GM19372 (cell line): ENCODE measurements around the gene MALT1.
"Not testable (repeated sequence)": the region's sequence is repeated elsewhere in the genome, so short reads cannot be mapped to it uniquely, and the experiment has no call there.

Experiments used
- ATAC-seq: cut with Tn5 transposase; IDR thresholded peaks from one replicate; pipeline ENCODE4 v1.9.1; 2021; ENCODE audit warnings: mild to moderate bottlenecking, low read depth, moderate library complexity; ENCODE audit not compliant: unreplicated experiment

MALT1 gene

DNA sequence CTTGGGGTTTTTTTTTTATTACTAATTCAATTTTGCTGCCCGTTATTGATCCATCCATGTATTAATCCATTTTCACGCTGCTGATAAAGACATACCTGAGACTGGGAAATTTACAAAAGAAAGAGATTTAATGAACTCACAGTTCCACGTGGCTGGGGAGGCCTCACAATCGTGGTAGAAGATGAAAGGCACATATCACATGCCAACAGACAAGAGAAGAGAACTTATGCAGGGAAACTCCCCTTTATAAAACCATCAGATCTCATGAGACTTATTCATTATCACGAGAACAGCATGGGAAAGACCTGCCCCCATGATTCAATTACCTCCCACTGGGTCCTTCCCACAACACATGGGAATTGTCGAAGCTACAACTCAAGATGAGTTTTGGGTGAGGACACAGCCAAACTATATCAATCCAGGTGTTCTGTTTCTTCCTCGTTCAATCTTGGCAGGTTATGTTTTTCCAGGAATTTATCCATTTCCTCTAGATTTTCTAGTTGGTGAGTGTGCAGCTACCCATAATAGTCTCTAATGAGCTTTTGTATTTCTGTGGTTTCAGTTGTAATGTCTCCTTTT is 18.0 kb upstream of the MALT1 start:
- ATAC-seq, result not testable (repeated sequence)

GRCh38 chr18:58653814-58654509 is 17.3 kb upstream of the MALT1 start:
- ATAC-seq, result no peak

DNA sequence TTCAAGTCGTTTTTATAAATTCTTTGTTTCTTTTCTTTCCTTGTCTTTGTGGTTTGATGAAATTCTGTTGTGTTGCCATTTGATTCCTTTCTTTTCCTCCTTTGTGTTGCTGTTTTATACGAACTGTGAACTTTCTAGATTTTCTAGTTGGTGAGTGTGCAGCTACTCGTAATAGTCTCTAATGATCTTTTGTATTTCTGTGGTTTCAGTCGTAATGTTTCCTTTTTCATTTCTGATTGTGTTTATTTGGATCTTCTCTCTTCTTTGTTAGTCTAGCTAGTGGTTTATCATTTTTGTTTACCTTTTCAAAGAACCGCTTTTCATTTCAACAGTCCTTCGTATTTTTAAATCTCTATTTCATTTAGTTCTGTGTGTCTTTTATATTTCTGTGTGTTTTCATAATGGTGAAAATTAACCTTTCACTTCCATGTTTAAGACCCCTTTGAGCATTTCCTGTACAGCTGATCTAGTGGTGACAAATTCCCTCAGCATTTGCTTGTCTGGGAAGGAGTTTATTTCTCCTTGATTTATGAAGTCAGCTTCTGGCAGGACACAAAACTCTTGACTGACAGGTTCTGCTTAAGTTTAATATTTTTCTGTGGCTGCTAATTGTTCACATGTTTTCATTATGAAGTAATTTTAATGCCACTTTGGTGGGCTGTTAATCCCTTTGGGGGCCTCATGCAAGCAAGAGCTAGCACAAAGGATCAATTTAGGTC is 16.2 kb upstream of the MALT1 start:
- ATAC-seq, result no peak

DNA sequence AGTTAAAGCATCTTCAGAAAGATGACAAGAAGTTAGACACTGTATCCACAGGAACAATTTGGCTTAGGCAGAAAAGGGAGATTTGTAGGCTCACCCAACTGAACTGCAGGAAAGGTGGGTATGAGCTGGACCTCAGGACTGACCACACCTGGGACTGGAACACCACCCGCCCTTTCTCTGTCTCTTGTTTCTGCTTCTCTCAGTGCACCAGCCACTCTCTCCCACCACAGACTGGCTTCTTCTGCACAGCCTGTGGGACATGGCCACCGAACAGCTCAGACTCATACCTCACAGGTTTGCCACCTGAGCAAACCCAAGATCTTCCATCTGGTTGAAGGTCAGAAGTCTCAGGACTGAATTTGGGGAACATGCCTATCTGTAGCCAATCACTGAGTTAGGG is 14.2 kb upstream of the MALT1 start:
- ATAC-seq, result no peak

GRCh38 chr18:58657494-58657893 is 13.8 kb upstream of the MALT1 start:
- no peak for ATAC-seq

DNA sequence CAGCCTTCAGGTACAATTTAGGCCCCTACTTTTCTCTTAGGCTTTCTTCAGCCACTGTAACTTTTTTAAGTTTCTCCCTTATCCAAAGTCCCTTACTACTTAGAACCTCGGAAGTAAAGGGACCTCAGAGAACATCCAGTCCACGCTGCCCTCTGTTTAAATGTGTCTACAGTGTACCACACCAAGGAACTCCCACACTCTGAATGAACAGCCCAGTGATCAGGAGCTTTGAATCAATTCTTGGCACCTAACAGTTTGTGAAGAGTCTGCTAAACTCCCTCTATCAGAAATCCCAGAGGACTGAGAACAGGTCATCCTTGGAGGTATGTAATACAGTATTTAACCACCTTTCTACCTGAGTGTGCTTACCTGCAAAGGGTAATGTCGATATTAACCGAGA is 11.6 kb upstream of the MALT1 start:
- ATAC-seq, result no peak

GRCh38 chr18:58660915-58661314 is 10.3 kb upstream of the MALT1 start:
- no peak for ATAC-seq

DNA sequence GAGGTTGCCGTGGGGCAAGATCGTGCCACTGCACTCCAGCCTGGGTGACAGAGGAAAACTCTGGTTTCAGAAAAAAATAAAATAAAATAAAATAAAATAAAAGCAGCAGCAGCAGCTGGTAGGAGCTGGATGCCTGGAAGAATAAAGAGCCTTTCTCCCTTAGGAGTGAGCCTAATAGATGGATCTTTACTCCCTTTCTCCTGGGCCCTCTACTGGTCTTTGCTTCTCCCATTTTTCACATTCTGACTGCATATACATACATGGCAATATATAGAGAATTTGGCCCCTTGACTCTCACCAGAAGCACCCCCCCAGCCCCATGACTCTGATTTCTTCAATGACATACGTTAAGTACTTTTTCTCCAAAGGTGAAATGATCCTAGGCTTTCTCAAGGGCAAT is 9.8 kb upstream of the MALT1 start:
- no peak for ATAC-seq

DNA sequence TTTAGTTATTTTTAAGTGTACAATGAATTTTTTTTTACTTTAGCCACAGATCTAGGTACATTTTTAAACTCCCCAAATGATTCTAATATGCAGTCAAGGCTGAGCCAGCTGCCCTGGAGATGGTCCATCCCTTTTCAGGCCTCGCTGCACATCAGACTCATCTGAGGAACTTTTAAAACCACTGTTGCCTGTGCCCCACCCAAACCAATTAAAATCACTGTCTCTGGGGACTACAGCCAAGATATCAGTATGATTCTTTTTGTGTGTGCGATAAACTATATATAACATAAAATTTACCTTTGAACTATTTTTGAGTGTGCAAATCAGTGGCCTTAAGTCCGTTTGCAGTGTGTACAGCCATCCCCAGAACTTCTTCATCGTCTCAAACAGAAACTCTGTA is 9.1 kb upstream of the MALT1 start:
- no peak for ATAC-seq

- no peak for ATAC-seq
Measured at GRCh38 chr18:58666176-58666575, 5.1 kb upstream of the MALT1 start.

GRCh38 chr18:58668211-58668610 is 3.1 kb upstream of the MALT1 start:
- ATAC-seq, result no peak

DNA sequence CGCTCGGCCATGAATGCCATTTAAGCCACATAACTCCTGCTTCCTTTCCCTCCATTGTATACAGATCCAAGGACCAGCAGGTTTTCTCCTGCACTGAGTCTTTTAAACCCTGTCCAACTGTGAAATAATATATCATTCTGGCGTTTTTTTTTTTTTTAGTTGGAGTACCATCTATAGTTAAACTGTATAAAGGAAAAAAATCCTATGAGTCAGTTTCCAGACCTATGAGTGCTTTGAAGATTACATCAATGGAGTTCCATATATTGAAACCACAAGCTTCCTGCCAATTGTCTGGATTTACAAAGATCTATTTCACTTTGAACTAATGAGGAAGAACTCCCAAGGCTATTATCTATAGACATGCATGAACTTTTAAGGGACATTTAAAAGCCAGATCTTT is 2.4 kb upstream of the MALT1 start:
- ATAC-seq, result no peak

DNA sequence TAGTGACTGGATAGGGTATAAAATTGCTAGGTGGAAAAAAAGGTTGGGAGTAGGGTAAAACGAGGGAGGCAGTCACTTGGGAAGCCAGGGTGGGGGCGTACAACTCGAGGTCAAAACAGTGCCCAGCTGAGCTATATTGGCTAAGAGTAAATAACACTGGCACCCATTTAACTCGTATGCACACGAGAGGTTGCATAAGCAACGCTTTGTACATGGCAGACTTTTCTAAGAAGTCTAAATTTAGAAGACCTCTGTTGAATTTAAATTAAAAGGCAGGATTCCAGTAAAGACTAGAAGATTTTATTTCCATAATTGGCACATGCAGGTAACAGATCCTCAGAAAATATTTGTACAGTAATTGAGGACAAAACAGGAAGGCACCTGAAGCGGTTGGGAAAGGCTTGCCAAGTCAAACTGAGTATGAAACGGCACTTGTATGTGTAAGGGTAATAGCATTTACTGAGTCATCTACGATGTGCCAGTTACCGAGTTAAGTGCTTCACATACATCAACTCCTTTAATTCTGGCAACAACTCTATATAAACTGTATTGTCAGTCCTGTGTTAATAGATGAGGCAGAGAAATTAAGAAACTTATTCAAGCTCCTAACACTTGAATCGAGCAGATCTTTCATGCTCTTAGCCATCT is 1.4 kb upstream of the MALT1 start:
- no peak for ATAC-seq

- no peak for ATAC-seq
Measured at GRCh38 chr18:58670404-58671110, 708 bp upstream of the MALT1 start.

DNA sequence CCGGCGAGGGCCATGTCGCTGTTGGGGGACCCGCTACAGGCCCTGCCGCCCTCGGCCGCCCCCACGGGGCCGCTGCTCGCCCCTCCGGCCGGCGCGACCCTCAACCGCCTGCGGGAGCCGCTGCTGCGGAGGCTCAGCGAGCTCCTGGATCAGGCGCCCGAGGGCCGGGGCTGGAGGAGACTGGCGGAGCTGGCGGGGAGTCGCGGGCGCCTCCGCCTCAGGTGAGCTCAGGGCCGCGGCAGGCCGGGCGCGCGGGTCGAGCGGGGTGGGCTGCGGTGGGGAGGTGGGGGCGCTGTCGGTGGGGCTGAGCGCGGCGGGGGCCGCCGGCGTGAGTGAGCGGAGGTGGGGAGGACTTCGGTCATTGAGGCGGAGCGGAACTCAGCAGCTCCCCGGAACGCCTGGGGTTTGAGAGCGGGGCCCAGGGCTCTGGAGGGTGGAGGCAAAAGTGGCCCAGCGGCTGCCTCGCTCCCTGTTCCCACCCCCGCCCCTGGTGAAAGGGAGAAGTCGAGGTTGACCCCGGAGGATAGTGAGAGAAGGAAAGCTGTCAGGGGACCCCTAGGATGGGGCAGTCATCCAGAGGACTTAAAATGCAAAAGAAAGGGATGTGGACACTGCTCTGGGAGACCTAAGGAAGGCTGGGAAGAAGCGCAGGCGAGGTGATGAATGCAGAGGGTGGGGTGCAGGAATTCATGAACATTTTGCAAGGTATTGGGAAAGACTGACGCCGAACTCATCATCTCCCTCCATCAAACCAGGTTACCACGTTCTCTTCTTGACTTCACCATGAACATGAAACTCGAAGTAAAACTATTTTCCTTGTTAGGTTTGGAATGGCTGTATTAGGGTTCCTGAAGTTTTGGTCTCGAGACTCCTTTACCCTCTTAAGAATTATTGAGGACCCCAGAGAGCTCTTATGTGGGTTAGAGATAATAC is 633 bp downstream of the MALT1 start:
- ATAC-seq, result peak; percentile 25

GRCh38 chr18:58674159-58674558 is 2.9 kb downstream of the MALT1 start:
- ATAC-seq, result no peak

DNA sequence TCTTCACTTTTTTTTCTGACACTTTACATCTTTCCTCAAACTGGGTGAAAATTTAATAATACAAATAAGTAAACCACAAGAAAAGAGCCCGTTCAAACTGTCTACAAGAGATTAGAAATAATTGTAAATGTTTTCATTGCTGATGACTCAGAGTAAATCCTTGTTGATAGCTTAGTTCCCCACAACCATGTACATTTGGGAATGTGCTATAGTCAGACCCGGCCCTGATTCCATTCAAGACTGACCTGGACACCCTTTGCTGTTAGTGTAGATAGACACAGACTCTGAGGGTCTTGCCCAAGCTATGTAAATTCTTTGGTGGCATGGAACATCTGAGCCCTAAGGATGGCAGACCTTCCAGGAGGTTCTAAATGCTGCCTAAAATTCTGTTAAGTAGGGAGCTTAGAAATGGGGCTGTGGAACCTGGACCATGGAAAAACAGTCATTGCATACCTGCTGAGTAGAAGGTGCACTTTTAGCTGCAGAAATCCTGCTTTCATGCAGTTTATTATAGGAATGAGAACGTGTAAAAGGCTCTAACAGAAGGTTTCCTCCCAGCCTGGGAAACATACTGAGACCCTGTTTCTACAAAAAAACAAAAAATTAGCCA is 3.7 kb downstream of the MALT1 start:
- no peak for ATAC-seq

DNA sequence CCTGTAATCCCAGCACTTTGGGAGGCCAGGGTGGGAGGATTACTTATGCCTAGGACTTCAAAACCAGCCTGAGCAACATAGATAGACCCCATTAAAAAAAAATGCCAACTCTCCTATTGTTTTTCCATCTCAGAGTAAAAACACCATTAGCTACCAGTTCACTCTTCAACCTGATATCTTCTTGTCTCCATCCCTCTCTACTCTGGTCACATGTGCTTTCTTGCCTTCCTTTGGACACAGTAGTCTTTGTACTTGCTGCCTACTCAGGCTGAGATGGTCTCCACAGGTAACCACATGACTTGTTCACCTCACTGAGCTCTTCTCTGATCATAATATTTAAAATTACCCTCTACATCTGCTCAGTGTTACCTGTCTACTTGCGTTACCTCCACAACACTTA is 5.0 kb downstream of the MALT1 start:
- ATAC-seq, result no peak

- no peak for ATAC-seq
Measured at GRCh38 chr18:58682429-58683069, 11.3 kb downstream of the MALT1 start.
